Measurements from ENCODE around the gene GJB2.
A peak's percentile ranks its signal among the peaks of the same experiment; 100 is the strongest.
"Not testable (repeated sequence)": the region's sequence is repeated elsewhere in the genome, so short reads cannot be mapped to it uniquely, and the experiment has no call there.

Gene GJB2

GRCh38 chr13:20165417-20166257 is 27.1 kb downstream of the GJB2 start:
- peak; percentile 84 for DNase-seq (ENCODE audit: low read depth)

- DNase-seq (ENCODE audit: low read depth), result no peak
These were observed 30.8 kb downstream of the GJB2 start for GRCh38 chr13:20161951-20162300.

GRCh38 chr13:20161275-20161950 is 31.3 kb downstream of the GJB2 start:
- DNase-seq (ENCODE audit: low read depth), result no peak

DNA sequence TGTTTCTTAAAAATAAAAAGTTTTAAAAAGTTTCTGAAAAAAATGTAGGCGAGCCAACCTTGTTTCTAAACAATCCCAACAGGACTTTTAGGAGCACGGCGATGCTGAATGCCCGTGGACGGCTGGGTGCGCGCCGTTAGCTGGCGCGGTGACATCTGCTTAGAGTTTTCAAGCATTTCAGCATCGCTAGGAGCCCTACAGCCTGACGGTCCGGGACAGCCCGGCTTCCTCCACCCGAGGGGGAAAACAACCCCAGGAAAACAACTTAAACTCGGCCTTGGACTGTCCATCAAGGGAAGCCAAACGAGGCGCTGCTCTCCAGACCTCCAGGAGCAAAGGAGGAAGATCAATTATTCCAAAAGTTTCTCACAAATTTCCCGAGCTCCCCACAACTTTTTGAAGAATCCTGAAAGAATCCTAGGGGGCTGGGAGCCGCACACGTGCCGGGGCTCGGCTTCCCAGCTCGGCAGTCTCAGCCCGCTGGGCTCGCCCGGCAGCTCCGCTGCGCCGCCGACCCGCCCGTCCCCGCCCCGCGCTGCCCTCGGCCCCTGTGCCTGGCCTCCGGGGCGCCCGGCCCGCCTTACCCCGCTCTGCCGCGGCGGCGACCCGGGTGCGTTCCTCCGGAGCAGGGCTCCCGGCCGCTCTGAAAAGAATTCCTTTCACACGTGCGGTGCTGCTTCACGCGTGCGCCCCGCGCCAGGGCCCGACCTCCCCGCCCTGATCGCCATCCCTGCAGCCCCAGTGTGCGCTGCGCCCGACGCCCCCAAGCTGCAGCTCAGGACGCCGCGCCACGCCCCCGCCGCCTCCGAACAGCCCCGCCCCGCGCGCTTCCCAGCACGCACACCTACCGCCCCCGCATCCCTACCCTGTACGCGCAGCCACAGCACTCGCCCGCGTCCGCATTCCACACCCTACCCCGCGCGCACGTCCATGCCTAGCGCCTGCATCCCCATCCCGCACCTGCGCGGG is 32.1 kb downstream of the GJB2 start, which contains the start of gene GJA3:
TSS of gene GJA3 (minus strand) at position 747 of the 969 bp plus-strand sequence. CDS start 17,764 bp downstream, outside the sequence.
- DNase-seq (ENCODE audit: low read depth), result no peak

DNA sequence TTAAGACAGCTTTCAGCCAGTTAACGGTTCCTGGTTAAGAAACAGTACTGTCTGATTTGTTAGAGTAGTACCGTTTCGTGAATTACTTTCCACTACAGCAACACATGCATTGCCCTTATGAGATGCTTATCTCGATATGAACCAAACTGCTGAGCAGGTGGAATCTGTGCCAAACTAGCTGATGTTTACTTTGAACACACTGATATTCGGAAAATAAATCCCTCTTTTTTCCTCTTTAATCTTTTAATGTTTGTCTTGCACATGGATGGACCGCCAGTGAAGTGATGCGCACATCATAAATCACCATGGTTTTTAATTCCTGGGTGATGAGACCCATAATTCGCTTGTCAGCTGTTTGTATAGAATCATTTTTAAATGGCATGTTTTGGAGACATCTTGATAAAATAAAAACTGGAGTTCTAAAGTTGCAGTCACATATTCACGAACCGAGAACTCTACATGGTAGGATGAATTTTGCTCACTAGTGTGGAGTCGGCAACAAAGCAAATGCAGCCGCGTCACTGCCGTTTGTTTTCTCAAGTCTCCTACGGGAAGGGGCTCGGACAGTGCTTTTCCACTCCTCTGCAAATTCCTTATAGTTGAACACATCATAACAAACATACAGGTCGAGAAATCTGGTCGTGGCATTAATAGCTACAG is 33.0 kb downstream of the GJB2 start:
- no peak for DNase-seq (ENCODE audit: low read depth)

- no peak for DNase-seq (ENCODE audit: low read depth)
These were observed 35.5 kb downstream of the GJB2 start for GRCh38 chr13:20157151-20157796.

- DNase-seq (ENCODE audit: low read depth), result no peak
These were observed 36.0 kb downstream of the GJB2 start for GRCh38 chr13:20156702-20157101.

DNA sequence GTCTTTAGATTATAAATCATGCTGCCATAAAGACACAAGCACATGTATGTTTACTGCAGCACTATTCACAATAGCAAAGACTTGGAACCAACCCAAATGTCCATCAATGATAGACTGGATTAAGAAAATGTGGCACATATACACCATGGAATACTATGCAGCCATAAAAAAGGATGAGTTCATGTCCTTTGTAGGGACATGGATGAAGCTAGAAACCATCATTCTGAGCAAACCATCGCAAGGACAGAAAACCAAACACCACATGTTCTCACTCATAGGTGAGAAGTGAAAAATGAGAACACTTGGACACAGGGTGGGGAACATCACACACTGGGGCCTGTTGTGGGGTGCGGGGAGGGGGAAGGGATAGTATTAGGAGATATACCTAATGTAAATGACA is 39.4 kb downstream of the GJB2 start:
- DNase-seq (ENCODE audit: low read depth), result not testable (repeated sequence)

GRCh38 chr13:20151612-20152011 is 41.1 kb downstream of the GJB2 start:
- DNase-seq (ENCODE audit: low read depth), result no peak

GRCh38 chr13:20151016-20151415 is 41.7 kb downstream of the GJB2 start:
- no peak for DNase-seq (ENCODE audit: low read depth)

GRCh38 chr13:20150561-20150960 is 42.2 kb downstream of the GJB2 start:
- DNase-seq (ENCODE audit: low read depth), result no peak

DNA sequence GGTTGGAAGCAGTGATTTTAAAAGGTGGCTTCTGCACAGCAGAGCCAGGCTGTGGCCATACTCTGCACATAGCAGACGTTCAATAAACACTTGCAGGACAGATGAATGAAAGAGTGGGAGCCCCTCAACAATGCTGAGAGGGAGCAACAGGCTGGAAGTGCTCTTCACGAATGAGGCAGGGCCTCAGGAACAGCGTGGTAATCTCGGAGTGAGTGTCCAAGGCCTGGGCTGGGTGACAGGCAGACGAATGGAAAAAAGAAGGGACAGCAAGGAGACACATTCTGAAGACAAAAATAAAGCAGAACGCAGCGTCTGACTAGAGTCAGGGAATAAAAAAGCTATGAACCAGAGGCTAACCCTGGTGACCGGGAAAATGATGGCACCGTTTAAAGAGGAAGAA is 43.0 kb downstream of the GJB2 start:
- no peak for DNase-seq (ENCODE audit: low read depth)

GRCh38 chr13:20148501-20149183 is 44.1 kb downstream of the GJB2 start:
- no peak for DNase-seq (ENCODE audit: low read depth)

DNA sequence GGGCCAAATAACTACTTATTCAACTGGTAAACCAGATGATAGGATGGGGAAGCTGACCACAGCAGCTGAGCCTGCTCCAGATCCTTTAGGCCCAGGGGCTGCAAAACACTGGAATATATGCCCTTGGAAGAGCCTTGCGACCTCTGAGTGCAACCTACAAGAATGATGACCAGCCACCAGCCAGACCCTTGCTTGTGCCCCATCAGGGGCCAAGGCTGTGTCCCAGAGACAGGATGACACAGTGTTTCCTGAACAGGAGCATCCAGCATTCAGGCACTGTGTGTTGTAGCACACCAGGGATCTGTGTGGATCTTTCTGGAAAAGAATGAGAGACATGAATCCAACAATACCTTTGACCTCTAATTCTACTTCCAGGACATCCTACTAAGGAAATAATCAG is 46.4 kb downstream of the GJB2 start:
- no peak for DNase-seq (ENCODE audit: low read depth)

GRCh38 chr13:20145521-20145920 is 47.2 kb downstream of the GJB2 start:
- no peak for DNase-seq (ENCODE audit: low read depth)

DNA sequence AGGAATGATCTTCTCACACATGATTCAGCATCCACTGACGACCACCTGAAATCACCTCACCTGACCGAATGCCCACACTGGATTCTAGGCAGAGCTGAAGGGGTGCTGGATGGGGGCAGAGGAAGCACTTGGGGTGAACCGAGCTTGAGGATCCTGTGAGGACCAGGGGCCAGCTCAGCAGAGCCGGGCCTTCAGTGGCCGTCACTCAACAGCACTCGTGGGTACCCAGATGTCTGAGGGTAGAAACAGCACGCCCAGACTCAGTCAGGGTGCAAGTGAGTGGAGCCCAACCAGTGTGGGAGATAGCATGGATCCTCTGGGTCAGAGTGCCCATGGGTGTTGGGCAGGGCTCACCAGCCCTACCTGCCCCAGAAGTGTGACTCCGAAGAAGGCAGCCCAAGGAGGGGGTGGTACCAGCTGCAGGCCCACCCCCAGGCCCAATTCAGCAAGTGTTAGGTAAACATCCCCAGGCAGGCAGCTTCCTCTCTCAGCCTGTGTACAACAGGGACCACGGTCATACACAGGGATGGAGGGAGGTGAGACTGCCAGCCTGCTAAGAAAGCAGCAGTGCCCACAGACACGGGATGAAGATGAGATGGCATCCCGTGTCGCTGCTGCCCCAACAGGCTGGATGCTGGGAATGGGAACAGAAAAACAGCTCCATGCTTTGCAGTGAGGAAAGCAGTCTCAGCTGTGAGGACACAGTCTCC is 48.4 kb downstream of the GJB2 start:
- DNase-seq (ENCODE audit: low read depth), result no peak

GRCh38 chr13:20142927-20143480 is 49.7 kb downstream of the GJB2 start:
- no peak for DNase-seq (ENCODE audit: low read depth)

- no peak for DNase-seq (ENCODE audit: low read depth)
These were observed 50.5 kb downstream of the GJB2 start for GRCh38 chr13:20142023-20142926.
